Heart left ventricle (tissue), 16 donors: ENCODE results near the gene E2F7. TPM values are rescaled to one million over a fixed set of nuclear protein-coding genes. Genes with fewer than 3 reads are reported as not detected.

Experiments used
- ATAC-seq, 4 donors: fragments of 200-7000 bp; cut with Tn5 transposase; one replicate each; pipeline ENCODE4 v1.9.1; 2020 to 2022; ENCODE audit warnings: moderate library complexity in 4 of 4, mild to moderate bottlenecking in 3 of 4, moderate number of reproducible peaks in 1 of 4
- DNase-seq, 5 donors: peaks; one replicate each; pipeline ENCODE4 v3.0.0-alpha.2; 2020
- H3K27ac ChIP-seq, 12 donors: fragments of 200-600 bp; sonication (generic) in 4 of 12; one replicate each; pipeline versions ENCODE4 v1.5.0 to v1.8.0; 2016 to 2022; ENCODE audit warnings: mild to moderate bottlenecking in 2 of 12
- H3K27me3 ChIP-seq, 9 donors: fragments of 200-600 bp; sonication (generic) in 2 of 9; one replicate each; pipeline versions ENCODE4 v1.5.1 to v1.8.0; 2016 to 2022; ENCODE audit warnings: mild to moderate bottlenecking in 3 of 9
- H3K36me3 ChIP-seq, 9 donors: fragments of 200-600 bp; sonication (generic) in 2 of 9; one replicate each; pipeline versions ENCODE4 v1.5.0 to v1.8.0; 2018 to 2022; ENCODE audit warnings: mild to moderate bottlenecking in 2 of 9
- H3K4me1 ChIP-seq, 12 donors: fragments of 200-600 bp; sonication (generic) in 4 of 12; one replicate each; pipeline versions ENCODE4 v1.5.0 to v1.8.0; 2016 to 2022; ENCODE audit warnings: mild to moderate bottlenecking in 3 of 12
- H3K4me3 ChIP-seq, 12 donors: fragments of 200-600 bp; sonication (generic) in 4 of 12; one replicate each; pipeline versions ENCODE4 v1.5.0 to v1.8.0; 2017 to 2022; ENCODE audit warnings: mild to moderate bottlenecking in 9 of 12, moderate library complexity in 4 of 12
- H3K9me3 ChIP-seq, 12 donors: fragments of 200-600 bp; sonication (generic) in 4 of 12; one replicate each; pipeline versions ENCODE4 v1.5.0 to v1.8.0; 2016 to 2022; ENCODE audit warnings: mild to moderate bottlenecking in 1 of 12
- POLR2A ChIP-seq, 2 donors: fragments of 450-650 bp; IDR thresholded peaks; one replicate each; pipeline ENCODE4 v1.6.1; 2017; ENCODE audit warnings: antibody characterized with exemption in 2 of 2, mild to moderate bottlenecking in 2 of 2, moderate library complexity in 2 of 2
- WGBS, 4 donors: extraction: QIAGEN DNeasy Blood & Tissue Kit in 2 of 4; methylation state at CpG; one replicate each; pipeline versions ENCODE4 v1.1.5 to v1.1.7; 2013 to 2018; 5-methylcytosine and 5-hydroxymethylcytosine counted together
- intact Hi-C, 10 donors: fragments of 100-400 bp; cut with DNase I; formaldehyde crosslinking; loops; one replicate each; pipeline versions ENCODE4 v1.11.1 to v1.14.2; 2022
- polyA plus RNA-seq, 2 donors: library from polyadenylated mRNA; stranded (reverse); fragments of 200-250 nt; gene quantifications; one replicate each; pipeline ENCODE4 v1.2.3, GENCODE V29; 2013
- total RNA-seq, 9 donors: library from RNA; depleted of rRNA in 2 of 9; stranded (reverse); fragments of >200 nt in 2 of 9; fragmentation: NEBNext Ultra II Directional in 3 of 9; extraction: Animal tissue kit (Norgen Biotek cat#: 25700) in 3 of 9; gene quantifications; one replicate each; pipeline versions ENCODE4 v1.1.0 to v1.2.4, GENCODE V29; 2016 to 2023
- TF ChIP-seq, protein P1 (sequence below), 12 donors: fragments of 200-600 bp; sonication (generic) in 4 of 12; IDR thresholded peaks; one replicate each; pipeline versions ENCODE4 v1.5.0 to v1.8.0; 2018 to 2022; ENCODE audit warnings: antibody characterized with exemption in 12 of 12, mild to moderate bottlenecking in 5 of 12
- donor health status: ischemic (EF 13 %, LVEDD 7.1; RV severe dilation, severe dysfunction).
- donor health status: healthy with polysubstance abuse.
- donor health status: DM: no; HTN: yes; CAD: no.
- donor health status: DM: no; HTN: no; CAD: no.
- donor health status: ischemic (EF 25% LVEDD 6.9; RV normal size, moderate dysfunction).
- donor health status: ischemic (EF 25% LVEDD 5.7; RV mildly dilated, moderate dysfunction).
- donor health status: healthy.
- donor health status: DM: yes; HTN: yes; CAD: no.
- donor health status: ischemic (EF 35%, LVEDD 5.7; RV mildly dilated, moderate dysfunction).
- donor health status: nonischemic (EF 11% LVEDD 7.7; RV severe dilation, severe dysfunction).
- donor health status: DM: yes; HTN: yes; CAD: no.
- donor health status: PGD.
- donor health status: ischemic (EF 29% LVEDD 5.4; RV normal size, mild dysfunction).
- donor health status: nonischemic (EF 23%, LVEDD 6.1; RV moderate dilation, normal function).

E2F7 gene
- total and polyA plus RNA-seq, 11 donors = 0.04 to 1.5 (median 0.11) TPM; not detected in 2

DNA sequence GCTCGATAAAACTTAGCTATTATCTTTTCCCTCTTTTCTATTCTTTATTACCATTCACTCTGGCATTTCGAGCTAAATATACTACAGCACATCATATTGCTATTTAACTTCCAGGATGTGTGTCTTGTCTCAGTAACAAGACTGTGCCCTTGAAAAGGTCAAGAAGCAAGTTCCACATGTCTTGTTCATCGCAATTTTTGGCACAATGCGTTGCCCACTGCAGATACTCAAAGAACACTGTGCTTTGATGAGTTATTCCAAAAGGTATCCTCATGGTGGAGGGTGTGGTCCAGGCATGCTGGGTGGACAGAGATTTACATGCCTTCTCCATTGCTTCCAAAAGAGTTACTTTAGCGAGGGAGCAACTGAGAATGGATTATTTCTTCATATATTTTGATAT, 6.6 kb downstream of the E2F7 start:
- no peak for TF ChIP-seq POLR2A (IDR thresholded peaks at IDR 0.05)
- TF ChIP-seq, protein P1, sequence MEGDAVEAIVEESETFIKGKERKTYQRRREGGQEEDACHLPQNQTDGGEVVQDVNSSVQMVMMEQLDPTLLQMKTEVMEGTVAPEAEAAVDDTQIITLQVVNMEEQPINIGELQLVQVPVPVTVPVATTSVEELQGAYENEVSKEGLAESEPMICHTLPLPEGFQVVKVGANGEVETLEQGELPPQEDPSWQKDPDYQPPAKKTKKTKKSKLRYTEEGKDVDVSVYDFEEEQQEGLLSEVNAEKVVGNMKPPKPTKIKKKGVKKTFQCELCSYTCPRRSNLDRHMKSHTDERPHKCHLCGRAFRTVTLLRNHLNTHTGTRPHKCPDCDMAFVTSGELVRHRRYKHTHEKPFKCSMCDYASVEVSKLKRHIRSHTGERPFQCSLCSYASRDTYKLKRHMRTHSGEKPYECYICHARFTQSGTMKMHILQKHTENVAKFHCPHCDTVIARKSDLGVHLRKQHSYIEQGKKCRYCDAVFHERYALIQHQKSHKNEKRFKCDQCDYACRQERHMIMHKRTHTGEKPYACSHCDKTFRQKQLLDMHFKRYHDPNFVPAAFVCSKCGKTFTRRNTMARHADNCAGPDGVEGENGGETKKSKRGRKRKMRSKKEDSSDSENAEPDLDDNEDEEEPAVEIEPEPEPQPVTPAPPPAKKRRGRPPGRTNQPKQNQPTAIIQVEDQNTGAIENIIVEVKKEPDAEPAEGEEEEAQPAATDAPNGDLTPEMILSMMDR (IDR thresholded peaks at IDR 0.05) = no peak
- no peak for ATAC-seq
- 62 to 64% (median 64%) methylated on average over 5 of the region's 5 CpGs for WGBS, 4 donors
- DNase-seq = no peak
- no peaks in the 10 kb centered on the region for H3K36me3 ChIP-seq
- intact Hi-C loops = loop anchor here in 2 of 10 donors (10.0 kb wide), 2 partner anchors 626 to 636 kb away; no protein-coding TSS in a partner anchor
- H3K4me1 ChIP-seq = peaks cover 0 to 17% (median 0%) of the 10 kb centered on the region in 12 donors
- H3K27me3 ChIP-seq = peaks cover 0 to 20% (median 0%) of the 10 kb centered on the region in 9 donors
- H3K4me3 ChIP-seq = no peak overlapping the region
- no peak overlapping the region for H3K27ac ChIP-seq
- no peaks in the 10 kb centered on the region for H3K9me3 ChIP-seq

DNA sequence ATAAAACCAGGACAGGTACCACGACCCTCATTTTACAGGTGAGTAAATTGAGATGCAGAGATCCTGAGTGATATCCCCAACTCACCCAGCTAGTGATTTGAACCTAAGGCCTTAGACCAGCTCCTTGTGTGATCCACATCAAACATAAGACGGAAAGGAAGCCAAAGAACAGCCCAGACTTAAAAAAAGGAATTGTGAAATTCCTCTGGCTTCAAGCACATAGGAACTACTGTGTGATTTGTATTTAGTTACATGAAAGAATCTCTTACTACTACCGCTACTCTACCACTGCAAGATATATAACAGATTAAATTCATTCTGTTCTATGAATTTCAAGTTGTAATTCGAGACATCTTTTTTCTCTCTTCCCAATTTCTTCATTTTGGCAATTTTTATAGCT, 10.5 kb downstream of the E2F7 start:
- Histone ChIP-seq H3K27me3 (no peaks in the 10 kb centered on the region), H3K4me3 (no peak overlapping the region), H3K4me1 (no peaks in the 10 kb centered on the region), H3K9me3 (no peaks in the 10 kb centered on the region), H3K27ac (no peak overlapping the region), H3K36me3 (no peaks in the 10 kb centered on the region)
- no peak for TF ChIP-seq POLR2A (IDR thresholded peaks at IDR 0.05)
- TF ChIP-seq, protein P1 (IDR thresholded peaks at IDR 0.05) = no peak
- DNase-seq (no peak), ATAC-seq (no peak)
- 92 to 97% (median 96%) methylated on average over 4 of the region's 4 CpGs for WGBS, 4 donors
- intact Hi-C loops = loop anchor here in 2 of 10 donors (10.0 kb wide), 2 partner anchors 630 to 640 kb away; no protein-coding TSS in a partner anchor

DNA sequence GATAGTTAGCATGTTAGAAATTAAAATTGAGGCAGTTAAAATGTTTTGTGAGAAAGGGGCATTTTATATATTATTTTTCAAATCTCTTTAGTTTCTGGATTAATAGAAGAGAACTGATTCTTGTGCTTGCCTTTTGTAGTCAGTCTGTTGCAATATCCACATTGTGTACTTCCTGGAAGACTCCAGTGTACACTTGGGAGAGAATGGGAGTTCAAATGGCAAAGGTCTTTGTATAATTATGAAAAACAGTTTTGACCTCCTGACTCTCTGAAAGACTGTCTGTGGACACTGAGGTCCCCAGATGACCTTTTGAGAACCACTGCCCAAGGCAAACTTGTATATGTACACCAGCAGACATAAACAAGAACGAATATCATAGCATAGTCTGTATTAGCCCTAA, 12.1 kb downstream of the E2F7 start:
- no peak for DNase-seq
- intact Hi-C loops = loop anchor here in 2 of 10 donors (10.0 kb wide), 2 partner anchors 632 to 642 kb away; no protein-coding TSS in a partner anchor
- peaks cover 0 to 5% (median 0%) of the 10 kb centered on the region in 9 donors for H3K27me3 ChIP-seq
- H3K36me3 ChIP-seq = no peaks in the 10 kb centered on the region
- H3K4me3 ChIP-seq = no peak overlapping the region
- H3K27ac ChIP-seq = no peak overlapping the region
- H3K9me3 ChIP-seq = no peaks in the 10 kb centered on the region
- ATAC-seq = no peak
- no peak for TF ChIP-seq POLR2A (IDR thresholded peaks at IDR 0.05)
- TF ChIP-seq, protein P1 (IDR thresholded peaks at IDR 0.05) = no peak
- 46 to 90% (median 87%) methylated on average over 1 of the region's 1 CpG for WGBS, 4 donors
- H3K4me1 ChIP-seq = no peaks in the 10 kb centered on the region

DNA sequence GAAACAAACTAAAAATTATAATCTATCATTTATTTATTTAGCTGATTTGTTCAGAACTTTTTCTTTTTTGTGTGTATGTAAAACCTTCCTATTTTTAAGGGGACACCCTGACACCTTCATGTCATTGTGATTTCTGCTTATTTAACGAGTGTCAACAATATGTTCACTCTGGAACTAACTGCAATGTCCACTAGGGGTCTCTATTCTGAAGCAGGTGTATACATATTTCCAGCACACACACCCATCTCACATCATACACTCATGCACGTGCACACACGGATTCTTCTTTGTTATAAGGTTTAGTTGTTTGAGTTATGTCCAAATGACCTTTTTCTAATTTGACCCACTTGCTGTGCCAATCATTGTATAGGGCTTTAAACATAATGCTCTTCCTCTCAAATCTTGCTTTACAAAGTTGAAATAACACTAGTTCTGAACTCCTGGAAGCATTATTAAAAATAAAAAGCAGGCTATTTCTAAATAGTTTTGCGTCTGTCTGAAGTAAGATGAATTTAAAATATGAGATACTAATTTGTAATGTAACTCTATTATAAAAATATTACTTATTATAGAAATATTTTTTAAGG, 15.5 kb downstream of the E2F7 start:
- no peaks in the 10 kb centered on the region for H3K36me3 ChIP-seq
- TF ChIP-seq POLR2A (IDR thresholded peaks at IDR 0.05) = no peak
- TF ChIP-seq, protein P1 (IDR thresholded peaks at IDR 0.05) = peak; percentile 63 to 82 (median 72)
- H3K4me3 ChIP-seq = no peak overlapping the region
- intact Hi-C loops = loop anchor here in 8 of 10 donors (5.0 to 10.0 kb wide), 5 partner anchors 625 to 645 kb away; no protein-coding TSS in a partner anchor
- no peaks in the 10 kb centered on the region for H3K9me3 ChIP-seq
- H3K27ac ChIP-seq = no peak overlapping the region
- no peaks in the 10 kb centered on the region for H3K4me1 ChIP-seq
- WGBS, 4 donors = 24 to 28% (median 26%) methylated on average over 4 of the region's 4 CpGs
- DNase-seq (no peak), ATAC-seq (peak in 3 of 4 donors; percentile 51 to 76 (median 55))
- H3K27me3 ChIP-seq = peaks cover 0 to 5% (median 0%) of the 10 kb centered on the region in 9 donors
